HG03442 (cell line): ENCODE data around the gene ZNF891.
A peak's percentile ranks its signal among the peaks of the same experiment; 100 is the strongest.

ENCODE experiments used
- ATAC-seq: cut with Tn5 transposase; IDR thresholded peaks from one replicate; pipeline ENCODE4 v1.9.1; 2021; ENCODE audit warnings: mild to moderate bottlenecking, moderate library complexity; ENCODE audit not compliant: unreplicated experiment

ZNF891 gene

GRCh38 chr12:133130038-133130807, at the start of gene ZNF891, which contains the start of gene ZNF10:
Gene ZNF891, minus strand, starts transcription at chr12:133130274. Its CDS starts 8,356 bp downstream, at chr12:133121918.
Gene ZNF10, plus strand, starts transcription at chr12:133130627. Its CDS starts 13,866 bp downstream, at chr12:133144493.
- ATAC-seq: peak; percentile 89

- no peak for ATAC-seq
Measured at GRCh38 chr12:133174901-133175300, 44.8 kb upstream of the ZNF891 start.

GRCh38 chr12:133172491-133172890, 42.4 kb upstream of the ZNF891 start:
- ATAC-seq: no peak

GRCh38 chr12:133165776-133166175, 35.7 kb upstream of the ZNF891 start:
- no peak for ATAC-seq

- ATAC-seq: no peak
Measured at GRCh38 chr12:133156125-133156690, 26.1 kb upstream of the ZNF891 start.

GRCh38 chr12:133145981-133146380, 15.9 kb upstream of the ZNF891 start:
- no peak for ATAC-seq

- ATAC-seq: no peak
Measured at GRCh38 chr12:133135747-133136146, 5.7 kb upstream of the ZNF891 start.

GRCh38 chr12:133130808-133131128, 694 bp upstream of the ZNF891 start:
- no peak for ATAC-seq

GRCh38 chr12:133129368-133130037, 571 bp downstream of the ZNF891 start:
- ATAC-seq: no peak

GRCh38 chr12:133124674-133125073, 5.4 kb downstream of the ZNF891 start:
- no peak for ATAC-seq

GRCh38 chr12:133120385-133121191, 9.5 kb downstream of the ZNF891 start:
- ATAC-seq: no peak

- no peak for ATAC-seq
Measured at GRCh38 chr12:133108150-133108549, 21.9 kb downstream of the ZNF891 start.

- no peak for ATAC-seq
Measured at GRCh38 chr12:133107121-133107520, 23.0 kb downstream of the ZNF891 start.

- no peak for ATAC-seq
Measured at GRCh38 chr12:133106253-133106652, 23.8 kb downstream of the ZNF891 start.

GRCh38 chr12:133105620-133106019, 24.5 kb downstream of the ZNF891 start:
- ATAC-seq: no peak

- ATAC-seq: no peak
Measured at GRCh38 chr12:133083345-133083744, 46.7 kb downstream of the ZNF891 start.

- ATAC-seq: no peak
Measured at GRCh38 chr12:133081159-133081780, 48.8 kb downstream of the ZNF891 start.

GRCh38 chr12:133080368-133081158, 49.5 kb downstream of the ZNF891 start, which contains the start of gene ZNF140:
Gene ZNF140, plus strand, starts transcription at chr12:133080923. Its CDS starts 398 bp downstream, at chr12:133081321.
- ATAC-seq: peak; percentile 69

GRCh38 chr12:133080026-133080367, 50.1 kb downstream of the ZNF891 start:
- peak; percentile 73 for ATAC-seq

GRCh38 chr12:133073836-133074235, 56.2 kb downstream of the ZNF891 start:
- ATAC-seq: no peak
